ENCODE data around the gene IRX1. TPM values are rescaled to one million over a fixed set of nuclear protein-coding genes. Genes with fewer than 3 reads are reported as not detected.

Gene IRX1
- polyA plus RNA-seq, 4 donors = not detected

- FAIRE-seq (no peak), DNase-seq (no peak)
- no peaks in the 10 kb centered on the region for H3K4me1 ChIP-seq (ENCODE audit: control insufficient read depth in 3 of 3, insufficient read depth in 2 of 3, low read depth in 1 of 3, low read length in 2 of 3)
- H3K36me3 ChIP-seq (ENCODE audit: control insufficient read depth in 3 of 3, insufficient read depth in 2 of 3, low read depth in 1 of 3, low read length in 3 of 3) = no peaks in the 10 kb centered on the region
- no peaks in the 10 kb centered on the region for H3K9me3 ChIP-seq (ENCODE audit: control insufficient read depth in 2 of 2, insufficient read depth in 1 of 2, low read depth in 1 of 2, low read length in 1 of 2)
- peaks cover 31 to 75% (median 49%) of the 10 kb centered on the region in 3 donors for H3K27me3 ChIP-seq (ENCODE audit: control insufficient read depth in 3 of 3, insufficient read depth in 3 of 3, low read length in 3 of 3)
- H3K4me3 ChIP-seq (ENCODE audit: low read depth in 1 of 3, low read length in 3 of 3) = no peak overlapping the region
- H3K27ac ChIP-seq (ENCODE audit: low read depth in 1 of 3, low read length in 2 of 3) = no peak overlapping the region
- WGBS, 3 donors = 4 to 16% (median 10%) methylated on average over 75 to 79 of the region's 79 CpGs
These were observed 4.4 kb upstream of the IRX1 start for GRCh38 chr5:3590967-3591900.

DNA sequence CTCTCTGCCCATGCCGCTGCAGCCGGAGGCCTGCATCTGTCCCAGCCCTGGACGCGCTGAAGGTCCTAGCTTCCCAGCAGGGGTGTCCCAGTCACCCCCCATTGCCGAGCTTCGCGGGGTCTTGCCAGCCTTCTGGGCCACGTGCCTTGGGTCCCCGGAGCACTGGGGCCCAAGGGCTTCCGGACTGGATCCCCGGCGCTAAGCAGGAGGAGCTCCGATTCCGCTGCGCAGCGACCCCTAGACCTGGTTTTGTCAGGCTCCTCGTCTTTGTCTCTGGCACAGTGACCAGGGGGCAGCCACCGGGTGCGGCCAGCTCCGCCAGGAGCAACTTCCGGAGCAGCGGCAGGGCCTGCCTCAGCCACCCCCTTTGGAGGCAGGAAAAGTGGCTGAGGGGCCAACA lies 3.3 kb upstream of the IRX1 start:
- H3K9me3 ChIP-seq (ENCODE audit: control insufficient read depth in 2 of 2, insufficient read depth in 1 of 2, low read depth in 1 of 2, low read length in 1 of 2) = no peaks in the 10 kb centered on the region
- DNase-seq = no peak
- H3K4me1 ChIP-seq (ENCODE audit: control insufficient read depth in 3 of 3, insufficient read depth in 2 of 3, low read depth in 1 of 3, low read length in 2 of 3) = no peaks in the 10 kb centered on the region
- FAIRE-seq = no peak
- H3K36me3 ChIP-seq (ENCODE audit: control insufficient read depth in 3 of 3, insufficient read depth in 2 of 3, low read depth in 1 of 3, low read length in 3 of 3) = no peaks in the 10 kb centered on the region
- no peak overlapping the region for H3K27ac ChIP-seq (ENCODE audit: low read depth in 1 of 3, low read length in 2 of 3)
- WGBS, 3 donors = 7 to 12% (median 12%) methylated on average over 22 of the region's 22 CpGs
- peaks cover 40 to 82% (median 50%) of the 10 kb centered on the region in 3 donors for H3K27me3 ChIP-seq (ENCODE audit: control insufficient read depth in 3 of 3, insufficient read depth in 3 of 3, low read length in 3 of 3)
- no peak overlapping the region for H3K4me3 ChIP-seq (ENCODE audit: low read depth in 1 of 3, low read length in 3 of 3)

- WGBS, 3 donors = 3 to 8% (median 7%) methylated on average over 28 of the region's 28 CpGs
- Histone ChIP-seq H3K4me1 (ENCODE audit: control insufficient read depth in 3 of 3, insufficient read depth in 2 of 3, low read depth in 1 of 3, low read length in 2 of 3) (no peaks in the 10 kb centered on the region), H3K36me3 (ENCODE audit: control insufficient read depth in 3 of 3, insufficient read depth in 2 of 3, low read depth in 1 of 3, low read length in 3 of 3) (no peaks in the 10 kb centered on the region), H3K9me3 (ENCODE audit: control insufficient read depth in 2 of 2, insufficient read depth in 1 of 2, low read depth in 1 of 2, low read length in 1 of 2) (no peaks in the 10 kb centered on the region), H3K4me3 (ENCODE audit: low read depth in 1 of 3, low read length in 3 of 3) (no peak overlapping the region), H3K27ac (ENCODE audit: low read depth in 1 of 3, low read length in 2 of 3) (no peak overlapping the region), H3K27me3 (ENCODE audit: control insufficient read depth in 3 of 3, insufficient read depth in 3 of 3, low read length in 3 of 3) (peaks cover 40 to 92% (median 56%) of the 10 kb centered on the region in 3 donors)
- FAIRE-seq = no peak
- DNase-seq = no peak
These were observed 1.7 kb upstream of the IRX1 start for GRCh38 chr5:3593771-3594509.

DNA sequence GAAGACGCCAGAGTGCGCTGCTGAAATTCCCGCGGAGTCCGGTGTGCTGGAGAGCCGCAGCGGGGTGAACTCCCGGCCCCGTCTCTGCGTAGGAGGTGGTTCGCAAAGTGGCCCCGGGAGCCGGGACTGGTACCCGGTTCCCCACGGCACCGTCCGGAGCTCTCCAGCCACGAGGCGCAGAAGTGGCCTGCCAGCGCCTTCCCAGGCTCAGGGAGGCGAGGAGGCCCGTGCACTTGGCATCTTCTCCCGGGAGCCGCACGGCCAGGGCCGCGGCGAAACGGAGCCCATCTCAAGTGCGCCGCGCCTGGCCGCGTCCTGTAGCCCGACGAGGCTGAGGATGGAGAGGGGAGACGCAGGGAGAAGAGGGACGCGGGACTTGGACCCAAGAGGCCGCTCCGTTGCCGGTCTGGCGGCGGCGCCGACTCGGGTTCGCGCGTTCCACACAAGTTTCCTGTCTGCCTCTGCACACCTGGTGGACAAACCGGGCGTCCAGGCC lies 1.1 kb upstream of the IRX1 start:
- WGBS, 3 donors = 3 to 14% (median 13%) methylated on average over 36 to 52 of the region's 52 CpGs

GRCh38 chr5:3596261-3596825 lies 711 bp downstream of the IRX1 start:
- Histone ChIP-seq H3K9me3 (ENCODE audit: control insufficient read depth in 2 of 2, insufficient read depth in 1 of 2, low read depth in 1 of 2, low read length in 1 of 2) (peaks cover 0 to 3% of the 10 kb centered on the region in 2 donors), H3K36me3 (ENCODE audit: control insufficient read depth in 3 of 3, insufficient read depth in 2 of 3, low read depth in 1 of 3, low read length in 3 of 3) (no peaks in the 10 kb centered on the region), H3K27ac (ENCODE audit: low read depth in 1 of 3, low read length in 2 of 3) (no peak overlapping the region), H3K4me3 (ENCODE audit: low read depth in 1 of 3, low read length in 3 of 3) (no peak overlapping the region), H3K27me3 (ENCODE audit: control insufficient read depth in 3 of 3, insufficient read depth in 3 of 3, low read length in 3 of 3) (peaks cover 46 to 90% (median 59%) of the 10 kb centered on the region in 3 donors), H3K4me1 (ENCODE audit: control insufficient read depth in 3 of 3, insufficient read depth in 2 of 3, low read depth in 1 of 3, low read length in 2 of 3) (no peaks in the 10 kb centered on the region)
- DNase-seq = no peak
- WGBS, 3 donors = 4 to 15% (median 11%) methylated on average over 36 to 63 of the region's 63 CpGs
- no peak for FAIRE-seq

More for the DNA sequence above, 1.1 kb upstream of the IRX1 start:
- Histone ChIP-seq H3K27me3 (ENCODE audit: control insufficient read depth in 3 of 3, insufficient read depth in 3 of 3, low read length in 3 of 3) (peaks cover 43 to 92% (median 57%) of the 10 kb centered on the region in 3 donors), H3K27ac (ENCODE audit: low read depth in 1 of 3, low read length in 2 of 3) (no peak overlapping the region), H3K4me1 (ENCODE audit: control insufficient read depth in 3 of 3, insufficient read depth in 2 of 3, low read depth in 1 of 3, low read length in 2 of 3) (no peaks in the 10 kb centered on the region), H3K4me3 (ENCODE audit: low read depth in 1 of 3, low read length in 3 of 3) (no peak overlapping the region), H3K36me3 (ENCODE audit: control insufficient read depth in 3 of 3, insufficient read depth in 2 of 3, low read depth in 1 of 3, low read length in 3 of 3) (no peaks in the 10 kb centered on the region), H3K9me3 (ENCODE audit: control insufficient read depth in 2 of 2, insufficient read depth in 1 of 2, low read depth in 1 of 2, low read length in 1 of 2) (no peaks in the 10 kb centered on the region)
- FAIRE-seq (no peak), DNase-seq (no peak)

GRCh38 chr5:3596857-3597166 lies 1.2 kb downstream of the IRX1 start:
- Histone ChIP-seq H3K9me3 (ENCODE audit: control insufficient read depth in 2 of 2, insufficient read depth in 1 of 2, low read depth in 1 of 2, low read length in 1 of 2) (peaks cover 0 to 3% of the 10 kb centered on the region in 2 donors), H3K4me3 (ENCODE audit: low read depth in 1 of 3, low read length in 3 of 3) (no peak overlapping the region), H3K4me1 (ENCODE audit: control insufficient read depth in 3 of 3, insufficient read depth in 2 of 3, low read depth in 1 of 3, low read length in 2 of 3) (no peaks in the 10 kb centered on the region), H3K27ac (ENCODE audit: low read depth in 1 of 3, low read length in 2 of 3) (no peak overlapping the region), H3K27me3 (ENCODE audit: control insufficient read depth in 3 of 3, insufficient read depth in 3 of 3, low read length in 3 of 3) (peaks cover 43 to 91% (median 58%) of the 10 kb centered on the region in 3 donors), H3K36me3 (ENCODE audit: control insufficient read depth in 3 of 3, insufficient read depth in 2 of 3, low read depth in 1 of 3, low read length in 3 of 3) (no peaks in the 10 kb centered on the region)
- FAIRE-seq = no peak
- DNase-seq = no peak
- 8 to 19% (median 18%) methylated on average over 7 of the region's 7 CpGs for WGBS, 3 donors

DNA sequence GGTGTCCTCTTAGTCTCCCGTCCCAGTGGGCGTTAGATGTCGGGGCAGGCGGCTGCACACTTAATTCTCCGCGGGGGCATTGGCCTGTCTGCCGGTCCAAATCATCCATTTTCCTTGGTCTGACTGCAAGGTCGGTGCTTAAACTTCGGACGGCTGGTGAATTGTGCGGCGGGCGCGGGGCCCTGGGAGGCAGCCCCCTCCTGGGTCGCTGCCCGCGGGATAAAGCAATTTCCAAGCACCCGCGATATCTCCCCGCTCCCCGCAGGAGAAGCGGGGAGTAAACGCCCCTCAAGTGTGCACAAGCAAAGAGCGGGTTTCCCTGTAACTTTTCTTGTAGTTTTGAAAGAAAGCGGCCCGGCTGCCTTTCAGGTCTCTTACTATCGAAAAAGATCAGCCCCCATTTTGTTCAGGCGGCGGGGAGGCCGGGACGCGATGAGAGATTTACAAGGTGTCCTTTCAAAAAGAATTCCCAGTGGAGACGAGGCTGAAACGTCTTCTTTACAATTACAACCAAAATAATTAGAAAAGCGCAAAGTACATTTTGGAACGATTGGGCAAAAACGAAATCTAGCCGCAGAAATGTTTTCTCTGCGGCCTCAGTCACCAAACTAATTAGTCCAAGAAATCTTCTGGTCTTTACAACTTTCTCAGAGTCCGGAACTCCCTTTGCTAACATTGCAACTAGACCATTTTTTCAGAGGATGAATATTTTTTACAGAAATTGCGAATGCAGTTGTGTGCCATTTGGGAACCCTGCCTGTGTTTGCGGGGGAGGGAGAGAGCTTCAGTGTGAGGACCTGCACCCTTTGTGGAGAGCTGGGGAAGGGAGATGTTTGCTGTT lies 1.8 kb downstream of the IRX1 start:
- Histone ChIP-seq H3K4me1 (ENCODE audit: control insufficient read depth in 3 of 3, insufficient read depth in 2 of 3, low read depth in 1 of 3, low read length in 2 of 3) (no peaks in the 10 kb centered on the region), H3K9me3 (ENCODE audit: control insufficient read depth in 2 of 2, insufficient read depth in 1 of 2, low read depth in 1 of 2, low read length in 1 of 2) (peaks cover 0 to 3% of the 10 kb centered on the region in 2 donors), H3K36me3 (ENCODE audit: control insufficient read depth in 3 of 3, insufficient read depth in 2 of 3, low read depth in 1 of 3, low read length in 3 of 3) (no peaks in the 10 kb centered on the region), H3K27me3 (ENCODE audit: control insufficient read depth in 3 of 3, insufficient read depth in 3 of 3, low read length in 3 of 3) (peaks cover 43 to 91% (median 61%) of the 10 kb centered on the region in 3 donors), H3K4me3 (ENCODE audit: low read depth in 1 of 3, low read length in 3 of 3) (no peak overlapping the region), H3K27ac (ENCODE audit: low read depth in 1 of 3, low read length in 2 of 3) (no peak overlapping the region)
- FAIRE-seq (no peak), DNase-seq (no peak)
- WGBS, 3 donors = 9 to 18% (median 11%) methylated on average over 42 of the region's 42 CpGs
